GM18870 (cell line): ENCODE results near the gene EME2.
"Not testable (repeated sequence)": the region's sequence is repeated elsewhere in the genome, so short reads cannot be mapped to it uniquely, and the experiment has no call there.

ENCODE experiments used
- ATAC-seq: cut with Tn5 transposase; IDR thresholded peaks from one replicate; pipeline ENCODE4 v1.9.1; 2021; ENCODE audit warnings: moderate library complexity; ENCODE audit not compliant: unreplicated experiment

Gene EME2

GRCh38 chr16:1790611-1791255 lies 18.1 kb downstream of the EME2 start:
- ATAC-seq = no peak

- ATAC-seq = no peak
Observed at GRCh38 chr16:1791256-1791942, 18.8 kb downstream of the EME2 start.

- ATAC-seq = no peak
Observed at GRCh38 chr16:1791943-1792812, 19.6 kb downstream of the EME2 start.

- no peak for ATAC-seq
Observed at GRCh38 chr16:1792836-1793577, 20.4 kb downstream of the EME2 start.

GRCh38 chr16:1793578-1794220 lies 21.1 kb downstream of the EME2 start, which contains the start of gene IGFALS:
Gene IGFALS, minus strand, starts transcription at chr16:1793705. Its CDS starts 53 bp downstream, at chr16:1793652.
- ATAC-seq = no peak

- ATAC-seq = no peak
Observed at GRCh38 chr16:1794221-1794871, 21.7 kb downstream of the EME2 start.

- no peak for ATAC-seq
Observed at GRCh38 chr16:1794908-1795666, 22.5 kb downstream of the EME2 start.

- ATAC-seq = not testable (repeated sequence)
Observed at GRCh38 chr16:1799263-1799662, 26.7 kb downstream of the EME2 start.

- no peak for ATAC-seq
Observed at GRCh38 chr16:1800701-1801100, 28.1 kb downstream of the EME2 start.

- ATAC-seq = no peak
Observed at GRCh38 chr16:1807626-1808025, 35.0 kb downstream of the EME2 start.

- ATAC-seq = no peak
Observed at GRCh38 chr16:1808691-1809090, 36.1 kb downstream of the EME2 start.

GRCh38 chr16:1809281-1809801 lies 36.7 kb downstream of the EME2 start:
- ATAC-seq = no peak

GRCh38 chr16:1810106-1810505 lies 37.5 kb downstream of the EME2 start:
- no peak for ATAC-seq

GRCh38 chr16:1810536-1810935 lies 37.9 kb downstream of the EME2 start:
- ATAC-seq = no peak

- no peak for ATAC-seq
Observed at GRCh38 chr16:1812732-1813163, 40.1 kb downstream of the EME2 start.

- no peak for ATAC-seq
Observed at GRCh38 chr16:1815461-1815860, 42.9 kb downstream of the EME2 start.

GRCh38 chr16:1816396-1817275 lies 44.0 kb downstream of the EME2 start:
- ATAC-seq = no peak

GRCh38 chr16:1817276-1817589 lies 44.6 kb downstream of the EME2 start:
- no peak for ATAC-seq
